ENCODE results near the gene TRIM27.

Gene TRIM27

DNA sequence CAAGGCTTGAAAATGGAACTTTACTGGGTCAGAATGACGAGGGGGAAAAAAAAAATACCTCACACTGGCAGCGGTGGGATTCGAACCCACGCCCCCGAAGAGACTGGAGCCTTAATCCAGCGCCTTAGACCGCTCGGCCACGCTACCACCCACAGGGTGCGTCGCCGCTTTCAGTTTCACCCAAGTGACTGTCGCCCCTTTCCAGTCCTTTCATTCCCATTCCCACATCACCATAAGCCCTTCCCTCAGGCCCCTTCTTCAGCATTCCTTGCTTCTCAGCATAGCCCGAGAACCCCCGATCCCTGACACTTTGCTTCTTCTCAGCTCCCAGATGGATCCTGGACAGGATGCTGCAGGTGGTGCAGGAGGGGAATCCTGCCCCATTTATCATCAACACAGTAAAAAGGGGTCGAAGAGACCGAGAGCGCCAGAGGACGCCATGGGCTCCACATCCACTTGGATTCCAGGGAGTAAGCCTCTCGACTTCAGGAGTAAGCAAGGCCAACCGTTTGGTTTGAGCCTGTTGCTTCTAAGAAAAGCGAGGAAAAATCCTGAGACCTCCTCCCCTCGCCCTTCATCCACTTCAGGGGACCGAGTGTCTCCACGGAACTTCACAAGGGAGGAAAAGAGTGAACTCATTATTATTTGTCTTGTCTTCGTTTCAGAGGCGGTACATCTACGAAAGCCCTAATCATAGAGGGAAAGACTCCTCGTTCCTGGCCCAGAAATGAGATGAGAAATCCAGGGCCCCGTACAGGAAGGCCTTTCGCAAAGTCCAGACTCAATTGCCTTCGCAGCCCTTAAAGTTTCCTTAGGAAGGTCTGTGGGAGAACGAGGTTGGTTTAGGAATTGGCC is 20.0 kb upstream of the TRIM27 start:
- TF ChIP-seq GATA2 (IDR thresholded peaks at IDR 0.05; ENCODE audit: low read depth, low read length): no peak
- TF ChIP-seq GATA3 (IDR thresholded peaks at IDR 0.05; ENCODE audit: low read depth, low read length): no peak

DNA sequence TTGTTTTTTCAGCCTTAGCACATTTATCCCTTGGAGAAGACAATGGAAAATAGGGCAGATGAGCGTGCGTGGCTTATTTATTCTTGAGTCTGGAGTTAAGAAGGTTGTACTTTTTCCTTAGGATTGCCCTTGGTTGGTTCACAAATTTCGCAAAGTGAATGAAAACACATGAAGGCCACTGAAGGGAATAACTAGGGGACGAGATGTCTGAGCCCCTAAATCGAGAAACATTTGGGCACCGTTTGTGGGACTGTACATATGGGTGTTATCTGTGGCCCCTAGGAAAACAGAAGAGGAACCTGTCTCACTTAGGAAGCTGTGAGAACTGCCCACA is 19.4 kb upstream of the TRIM27 start:
- no peak for TF ChIP-seq GATA3 (IDR thresholded peaks at IDR 0.05; ENCODE audit: low read depth, low read length)
- no peak for TF ChIP-seq GATA2 (IDR thresholded peaks at IDR 0.05; ENCODE audit: low read depth, low read length)

DNA sequence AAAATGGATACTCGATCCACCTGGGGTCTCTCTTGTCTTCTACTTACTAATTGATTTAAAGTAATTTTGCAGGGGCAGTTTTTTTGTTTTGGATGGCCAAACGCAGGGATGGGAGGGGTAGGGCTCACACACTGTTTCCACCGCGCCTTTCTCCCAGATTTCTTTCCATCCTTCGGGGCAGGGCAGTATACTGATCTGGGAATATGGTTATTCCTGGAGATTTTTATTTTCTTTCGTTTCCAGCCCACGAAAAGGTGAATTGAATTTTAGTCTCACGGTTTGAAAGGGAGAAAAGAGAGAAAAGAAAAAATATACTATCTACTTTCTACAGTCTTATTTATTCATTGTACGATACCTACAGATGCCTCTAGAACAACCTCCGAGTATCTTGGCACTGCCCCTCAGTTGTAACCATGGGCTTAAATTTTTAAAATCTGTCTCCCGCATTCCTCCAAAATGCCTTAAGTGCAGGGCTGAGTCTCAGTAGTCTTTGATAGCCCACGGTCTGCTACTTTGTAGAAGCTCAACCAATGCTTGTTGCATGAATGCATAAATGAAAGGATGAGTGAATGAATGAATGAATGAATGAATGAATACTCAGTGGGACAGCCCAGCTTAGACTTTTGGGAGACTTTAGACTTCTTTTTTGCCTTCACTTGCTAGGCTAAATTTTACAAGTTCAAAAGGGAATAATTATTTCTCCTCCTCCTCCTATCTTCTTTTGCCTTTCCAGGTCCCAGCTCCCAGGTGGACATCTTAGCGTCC is 18.1 kb upstream of the TRIM27 start:
- TF ChIP-seq GATA3 (IDR thresholded peaks at IDR 0.05; ENCODE audit: low read depth, low read length) (no peak), GATA2 (IDR thresholded peaks at IDR 0.05; ENCODE audit: low read depth, low read length) (no peak)

DNA sequence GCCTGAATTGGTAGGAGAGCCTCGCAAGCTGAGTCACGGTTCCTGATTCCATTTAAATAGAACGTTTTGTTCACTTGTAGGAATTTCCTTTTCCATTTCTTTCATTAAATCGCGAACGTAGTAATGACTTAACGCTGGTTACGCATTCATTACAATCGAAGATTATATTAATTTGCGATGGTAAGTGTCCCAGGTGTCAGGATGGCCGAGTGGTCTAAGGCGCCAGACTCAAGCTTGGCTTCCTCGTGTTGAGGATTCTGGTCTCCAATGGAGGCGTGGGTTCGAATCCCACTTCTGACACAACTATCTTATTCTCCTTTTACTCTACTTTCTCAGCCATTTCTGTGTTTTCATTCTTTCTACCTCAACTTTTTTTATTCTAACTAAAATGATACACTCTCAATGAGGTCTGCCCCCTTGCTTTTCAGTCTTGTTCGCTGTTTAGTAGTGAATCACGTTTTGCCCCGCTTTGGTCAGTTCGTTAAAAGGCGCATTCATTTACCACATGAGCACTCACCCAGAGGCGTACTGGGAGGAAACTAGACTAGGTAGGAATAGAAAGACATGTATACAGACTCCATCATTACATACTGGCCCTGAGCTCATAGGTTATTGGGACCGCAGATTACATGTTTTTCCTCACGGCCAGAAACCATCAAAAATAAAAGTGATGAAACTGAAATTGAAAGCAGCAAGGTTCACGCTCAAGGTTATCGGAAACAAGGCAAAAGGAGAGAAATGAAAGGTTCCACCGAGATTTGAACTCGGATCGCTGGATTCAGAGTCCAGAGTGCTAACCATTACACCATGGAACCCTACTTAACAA is 17.3 kb upstream of the TRIM27 start:
- TF ChIP-seq GATA2 (IDR thresholded peaks at IDR 0.05; ENCODE audit: low read depth, low read length) (no peak), GATA3 (IDR thresholded peaks at IDR 0.05; ENCODE audit: low read depth, low read length) (no peak)

DNA sequence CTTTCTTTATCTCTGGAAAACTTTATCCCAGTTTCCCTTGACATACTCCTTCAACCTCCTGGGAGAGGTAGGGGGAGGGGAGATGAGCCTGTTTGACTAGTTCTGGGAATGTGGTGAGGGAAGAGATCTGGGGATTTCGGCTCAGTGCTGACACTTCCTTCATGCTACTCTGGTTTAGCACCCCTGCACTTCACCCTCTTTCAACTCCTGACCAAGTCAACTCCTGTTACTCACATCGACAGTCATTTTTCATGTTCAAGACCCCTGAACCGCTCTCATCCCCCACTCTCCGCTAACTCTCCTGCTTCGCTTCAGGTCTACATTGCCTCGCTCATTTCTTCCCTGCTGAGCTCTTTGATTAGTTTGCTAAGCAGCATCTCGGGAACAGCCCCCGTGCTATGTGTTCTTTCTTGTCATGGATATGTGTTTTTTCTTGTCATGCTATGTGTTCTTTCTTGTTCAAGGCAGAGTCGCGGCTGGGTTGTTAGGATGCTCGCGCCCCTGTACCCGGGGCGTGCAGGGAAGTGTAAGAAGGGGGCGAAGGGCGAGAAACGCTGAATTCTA is 16.6 kb upstream of the TRIM27 start:
- TF ChIP-seq GATA2 (IDR thresholded peaks at IDR 0.05; ENCODE audit: low read depth, low read length) (no peak), GATA3 (IDR thresholded peaks at IDR 0.05; ENCODE audit: low read depth, low read length) (no peak)

DNA sequence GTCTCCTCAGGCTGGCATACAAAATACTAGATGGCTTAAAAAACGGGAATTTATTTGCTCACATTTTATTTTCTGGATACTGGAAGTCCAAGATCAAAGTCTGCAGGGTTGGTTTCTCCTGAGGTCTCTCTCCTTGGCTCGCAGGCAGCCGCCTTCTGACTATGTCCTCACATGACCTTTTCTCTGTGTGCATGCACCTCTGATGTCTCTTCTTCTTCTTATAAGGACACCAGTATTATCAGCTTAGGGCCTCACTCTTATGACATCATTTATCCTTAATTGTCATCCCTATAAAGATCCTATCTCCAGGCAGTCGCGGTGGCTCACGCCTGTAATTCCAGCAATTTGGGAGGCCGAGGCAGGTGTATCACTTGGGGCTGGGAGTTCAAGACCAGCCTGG is 9.3 kb upstream of the TRIM27 start:
- TF ChIP-seq GATA3 (IDR thresholded peaks at IDR 0.05; ENCODE audit: low read depth, low read length) (no peak), GATA2 (IDR thresholded peaks at IDR 0.05; ENCODE audit: low read depth, low read length) (no peak)

DNA sequence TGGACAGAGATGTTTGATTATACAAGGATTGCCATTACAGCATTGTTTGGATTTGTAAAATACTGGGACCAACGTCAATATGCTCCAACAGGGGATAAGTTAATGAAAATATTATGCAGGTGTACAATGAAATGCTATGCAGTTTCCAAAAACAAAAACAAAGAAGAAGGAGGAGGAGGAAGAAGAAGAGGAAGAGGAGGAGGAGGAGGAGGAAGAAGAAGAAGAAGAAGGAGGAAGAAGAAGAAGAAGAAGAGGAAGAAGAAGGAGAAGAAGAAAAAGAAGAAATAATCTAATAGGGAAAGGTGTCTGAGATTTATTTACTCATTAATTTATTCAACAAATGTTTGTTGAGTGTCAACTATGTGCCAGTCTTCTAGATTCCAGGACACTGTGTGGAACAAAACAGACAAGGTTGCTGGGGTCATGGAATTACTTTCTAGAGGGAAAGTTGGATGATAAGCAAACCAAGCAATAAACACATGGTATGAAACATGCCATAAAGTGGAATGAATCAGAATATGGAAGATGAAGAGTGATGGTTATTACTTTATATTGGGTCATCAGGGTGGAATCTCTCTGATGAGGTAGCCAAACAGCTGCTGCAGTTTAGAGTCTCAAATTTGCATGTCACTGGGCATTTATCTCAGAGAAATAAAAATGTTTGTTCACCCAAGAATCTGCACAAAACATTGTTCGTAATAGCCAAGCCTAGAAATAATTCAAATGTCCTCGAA is 6.3 kb upstream of the TRIM27 start:
- TF ChIP-seq GATA3 (IDR thresholded peaks at IDR 0.05; ENCODE audit: low read depth, low read length) (no peak), GATA2 (IDR thresholded peaks at IDR 0.05; ENCODE audit: low read depth, low read length) (no peak)

DNA sequence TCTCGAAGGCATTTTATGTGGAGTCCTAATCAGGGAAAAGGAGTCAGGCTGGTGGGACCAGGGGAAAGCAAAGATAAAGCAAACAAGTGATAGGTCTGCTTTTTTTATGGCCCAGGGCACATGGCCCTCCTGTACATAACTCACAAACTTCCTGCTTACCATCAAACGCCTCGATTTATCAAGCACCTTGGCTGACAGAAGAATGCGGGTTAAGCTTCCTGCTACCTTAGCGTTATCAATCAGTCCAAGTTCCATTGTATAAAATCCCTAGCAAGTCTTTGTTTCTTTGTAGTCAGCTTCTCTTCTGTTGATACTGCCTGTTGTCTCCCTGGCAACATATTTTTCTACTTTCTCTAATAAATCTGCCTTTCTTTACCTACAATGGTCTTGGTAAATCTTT is 4.1 kb upstream of the TRIM27 start:
- TF ChIP-seq GATA3 (IDR thresholded peaks at IDR 0.05; ENCODE audit: low read depth, low read length) (no peak), GATA2 (IDR thresholded peaks at IDR 0.05; ENCODE audit: low read depth, low read length) (no peak)

DNA sequence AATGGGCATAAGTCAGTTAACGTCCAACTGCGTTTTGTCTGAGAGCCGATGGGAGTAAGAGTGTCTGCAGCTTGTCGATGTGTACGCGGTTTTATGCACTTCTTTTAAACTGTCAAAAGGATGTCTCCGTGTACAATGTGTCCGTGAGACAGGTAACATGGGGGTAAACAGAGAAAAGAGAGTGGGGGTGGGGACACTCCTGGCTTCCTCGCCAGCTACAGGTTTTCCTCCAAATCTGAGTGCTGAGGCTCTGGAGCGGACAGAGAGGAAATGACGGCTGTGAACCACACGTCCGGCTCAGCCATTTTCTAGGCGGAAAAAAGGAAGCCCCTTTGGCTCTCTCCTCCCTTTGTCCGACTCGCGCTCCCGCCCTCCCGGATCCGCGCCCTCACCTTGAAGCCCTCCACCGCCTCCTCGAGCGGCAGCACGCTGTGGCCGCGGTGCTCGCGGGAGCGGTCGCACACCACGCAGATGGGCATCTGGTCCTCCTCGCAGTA is 916 bp downstream of the TRIM27 start:
- TF ChIP-seq GATA3 (IDR thresholded peaks at IDR 0.05; ENCODE audit: low read depth, low read length) (no peak), GATA2 (IDR thresholded peaks at IDR 0.05; ENCODE audit: low read depth, low read length) (no peak)

DNA sequence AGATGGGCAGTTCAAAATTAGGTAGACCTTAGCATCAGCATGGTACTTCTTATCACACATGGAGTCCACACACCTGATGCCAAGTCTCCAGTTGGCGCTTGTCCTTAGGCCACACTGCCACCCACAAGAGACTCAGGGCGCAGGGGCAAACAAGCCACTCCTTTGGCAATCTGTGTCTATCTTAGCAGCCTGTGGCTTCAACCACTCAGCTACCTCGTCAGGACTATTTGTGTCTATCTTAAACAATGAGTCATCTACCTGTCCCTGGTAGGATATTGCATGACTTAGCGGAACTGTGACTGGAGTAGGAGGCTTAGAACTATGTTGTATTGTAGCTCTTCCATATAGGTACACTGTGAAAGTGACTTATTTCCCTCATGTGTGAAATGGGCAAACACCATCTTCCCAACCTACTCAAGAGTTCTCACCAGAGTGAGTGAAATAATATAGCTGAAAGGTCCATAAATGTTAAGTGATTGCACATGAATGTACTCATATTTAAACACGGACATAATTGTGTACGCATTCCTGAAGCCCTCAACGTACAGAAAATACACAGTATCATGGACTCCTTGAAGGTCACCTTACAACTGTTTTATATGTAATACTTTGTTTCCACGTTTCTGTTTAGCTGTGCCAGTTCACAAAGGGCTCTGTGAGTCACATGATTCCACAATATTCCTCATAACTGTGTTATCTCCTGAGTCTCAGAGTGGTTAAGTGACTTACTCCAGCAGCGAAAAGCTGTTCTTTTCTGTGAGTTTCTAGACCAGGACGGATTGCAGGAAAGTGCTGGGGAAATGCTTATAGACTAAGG is 1.6 kb downstream of the TRIM27 start:
- TF ChIP-seq GATA3 (IDR thresholded peaks at IDR 0.05; ENCODE audit: low read depth, low read length) (no peak), GATA2 (IDR thresholded peaks at IDR 0.05; ENCODE audit: low read depth, low read length) (no peak)

DNA sequence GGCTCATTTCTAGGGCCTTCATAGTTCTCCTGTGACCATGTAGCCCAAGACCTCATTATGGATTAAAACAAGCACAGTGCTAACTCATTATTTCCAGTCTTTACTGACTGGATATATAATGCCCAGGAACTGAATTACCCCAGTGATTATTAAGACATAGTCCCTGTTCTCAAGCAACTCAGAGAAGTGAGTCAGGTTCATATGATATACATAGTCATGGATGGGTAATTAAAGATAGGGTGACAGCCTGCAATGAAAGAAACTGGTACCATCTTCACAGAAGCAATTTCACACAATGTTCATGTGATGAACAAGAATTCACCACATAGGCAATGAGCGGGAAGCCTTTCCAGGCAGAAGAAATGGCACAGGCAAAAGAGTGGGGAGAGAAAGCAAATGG is 3.5 kb downstream of the TRIM27 start:
- TF ChIP-seq GATA2 (IDR thresholded peaks at IDR 0.05; ENCODE audit: low read depth, low read length): no peak
- TF ChIP-seq GATA3 (IDR thresholded peaks at IDR 0.05; ENCODE audit: low read depth, low read length): no peak

DNA sequence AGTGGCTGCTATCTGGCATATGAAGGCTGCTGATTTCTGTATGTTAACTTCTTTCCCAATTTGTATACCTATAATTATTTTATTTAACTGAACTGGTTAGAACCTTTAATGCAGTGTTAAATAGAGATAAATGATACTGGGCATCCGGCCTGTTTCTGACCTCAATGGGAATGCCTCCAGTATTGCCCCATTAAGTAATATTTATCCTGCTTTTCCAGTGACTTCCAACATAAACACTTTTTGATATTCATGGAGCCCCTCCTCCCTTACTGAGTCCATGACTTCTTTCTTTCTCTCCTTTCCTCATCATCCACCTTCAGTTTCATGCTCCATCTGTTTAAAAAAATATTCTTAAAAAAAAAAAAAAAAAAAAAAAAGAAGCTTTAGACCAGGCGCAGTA is 8.8 kb downstream of the TRIM27 start:
- TF ChIP-seq GATA3 (IDR thresholded peaks at IDR 0.05; ENCODE audit: low read depth, low read length) (no peak), GATA2 (IDR thresholded peaks at IDR 0.05; ENCODE audit: low read depth, low read length) (no peak)

Data from SH-SY5Y (cell line).